ENCODE results near the gene GRHL1. TPM values are rescaled to one million over a fixed set of nuclear protein-coding genes. Genes with fewer than 3 reads are reported as not detected.

GRHL1 gene
- total and polyA plus RNA-seq, 9 of the 15 experiments (the other 6 are each of a cell fraction or from before 2014, with no cell fraction given), result 1.7 to 6.1 (median 4.7) TPM

DNA sequence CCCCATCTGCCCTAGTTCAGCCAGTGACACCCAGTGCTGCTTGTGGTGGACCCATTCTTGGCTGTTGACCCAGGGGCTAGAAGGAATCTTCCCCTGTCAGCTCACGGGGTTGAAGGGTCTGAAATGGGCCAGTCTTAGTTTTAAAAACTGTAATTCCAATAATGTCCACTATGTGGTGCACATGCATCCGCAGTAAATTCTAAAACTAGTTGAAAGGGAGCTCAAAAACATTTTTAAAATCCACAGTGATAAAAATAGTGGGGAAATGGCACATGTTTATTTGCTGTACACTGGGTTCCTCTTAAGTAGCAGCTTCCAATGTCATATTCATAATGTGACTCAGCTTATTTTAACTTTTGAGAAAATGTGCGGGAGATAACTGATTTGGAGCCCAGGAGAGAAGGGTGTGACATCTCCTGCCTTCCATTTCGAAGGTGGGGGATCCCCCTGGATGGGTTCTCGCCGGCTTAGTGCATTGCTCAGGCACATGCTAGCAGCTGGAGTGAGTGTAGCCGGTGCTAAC lies 32.8 kb downstream of the GRHL1 start:
- ChIA-PET POLR2A (interaction anchor here (0.6 to 1.9 kb wide), 12 partner anchors 9 to 168 kb away, joined by 3 to 10 read pairs (median 4); partner anchors contain the start of gene KLF11), CTCF (ENCODE audit: low intra/inter-chr PET ratio) (interaction anchor here (0.6 to 0.7 kb wide), 2 partner anchors 64 to 185 kb away, joined by 3 read pairs; no protein-coding TSS in a partner anchor)
- H3K36me3 ChIP-seq (ENCODE audit: control insufficient read depth, insufficient read depth, low read length), result no peaks in the 10 kb centered on the region
- intact Hi-C loops (cut with micrococcal nuclease), result loop anchor here (1.0 to 2.0 kb wide), 2 partner anchors 64 to 73 kb away; no protein-coding TSS in a partner anchor
- peak; percentile 90 for ATAC-seq
- H3K9me3 ChIP-seq (replicated peaks; ENCODE audit: control insufficient read depth, insufficient read depth, low read depth, low read length), result no peaks in the 10 kb centered on the region
- in situ Hi-C loops (cut with MboI), result no loop called here
- H3K27me3 ChIP-seq (ENCODE audit: control insufficient read depth in 2 of 2, insufficient read depth in 2 of 2, low read length in 2 of 2), result no peaks in the 10 kb centered on the region
- WGBS (ENCODE audit: insufficient coverage, low coverage, missing lambda C conversion rate), result 11% methylated on average over 7 of the region's 7 CpGs
- no peaks in the 10 kb centered on the region for H3K9me1 ChIP-seq (ENCODE audit: control insufficient read depth, insufficient read depth, low read length)
- BruUV-seq (replicated peaks), result no TSS peak
- H3K79me2 ChIP-seq (ENCODE audit: control insufficient read depth, insufficient read depth, low read length), result no peaks in the 10 kb centered on the region
- no peak overlapping the region for H3K27ac ChIP-seq (ENCODE audit: extremely low read depth, low read depth, low read length)
- H3K9ac ChIP-seq (ENCODE audit: insufficient read depth in 1 of 2, low read depth in 2 of 2, low read length in 2 of 2), result peak overlapping the region in 1 of 2 experiments; percentile 49; a peak in 1 of 4 replicates
- H2AFZ ChIP-seq (ENCODE audit: low read depth, low read length), result peak overlapping the region; percentile 63
- no peaks in the 10 kb centered on the region for H4K20me1 ChIP-seq (replicated peaks; ENCODE audit: control insufficient read depth, insufficient read depth, low read length)
- peak; percentile 61 to 74 (median 64) for DNase-seq (ENCODE audit: extremely low read depth in 1 of 4, low spot score in 3 of 4)
- peak; percentile 86 for FAIRE-seq
- H3K4me1 ChIP-seq (replicated peaks in 1 of 2; ENCODE audit: control insufficient read depth in 2 of 2, insufficient read depth in 2 of 2, low read length in 2 of 2), result peaks cover 7 to 8% of the 10 kb centered on the region in 2 experiments; a peak in 3 of 5 replicates
- no peak overlapping the region for H3K4me3 ChIP-seq
- peak overlapping the region; percentile 28 for H3K4me2 ChIP-seq (ENCODE audit: insufficient read depth, low read length)
- peak; percentile 76 for TF ChIP-seq NFE2 (IDR thresholded peaks at IDR 0.05; ENCODE audit: low read depth)
- no peak for TF ChIP-seq FOXP4 (CRISPR knock-in tag; IDR thresholded peaks at IDR 0.05; ENCODE audit: borderline replicate concordance)
- no peak for TF ChIP-seq WHSC1 (IDR thresholded peaks at IDR 0.05; ENCODE audit: low read length)
- peak; percentile 68 to 71 for TF ChIP-seq RAD21 (CRISPR knock-in tag; conservative IDR thresholded peaks at IDR 0.05 in 1 of 2, IDR thresholded peaks at IDR 0.05 in 1 of 2)
- no peak for TF ChIP-seq MBD1 (CRISPR knock-in tag; IDR thresholded peaks at IDR 0.05)
- TF ChIP-seq DEAF1 (CRISPR knock-in tag; IDR thresholded peaks at IDR 0.05), result peak; percentile 41; the same call in 1 of the 2 replicates
- no peak for TF ChIP-seq EP400 (IDR thresholded peaks at IDR 0.05)
- TF ChIP-seq, protein P1, sequence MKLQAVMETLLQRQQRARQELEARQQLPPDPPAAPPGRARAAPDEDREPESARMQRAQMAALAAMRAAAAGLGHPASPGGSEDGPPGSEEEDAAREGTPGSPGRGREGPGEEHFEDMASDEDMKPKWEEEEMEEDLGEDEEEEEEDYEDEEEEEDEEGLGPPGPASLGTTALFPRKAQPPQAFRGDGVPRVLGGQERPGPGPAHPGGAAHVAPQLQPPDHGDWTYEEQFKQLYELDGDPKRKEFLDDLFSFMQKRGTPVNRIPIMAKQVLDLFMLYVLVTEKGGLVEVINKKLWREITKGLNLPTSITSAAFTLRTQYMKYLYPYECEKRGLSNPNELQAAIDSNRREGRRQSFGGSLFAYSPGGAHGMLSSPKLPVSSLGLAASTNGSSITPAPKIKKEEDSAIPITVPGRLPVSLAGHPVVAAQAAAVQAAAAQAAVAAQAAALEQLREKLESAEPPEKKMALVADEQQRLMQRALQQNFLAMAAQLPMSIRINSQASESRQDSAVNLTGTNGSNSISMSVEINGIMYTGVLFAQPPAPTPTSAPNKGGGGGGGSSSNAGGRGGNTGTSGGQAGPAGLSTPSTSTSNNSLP (IDR thresholded peaks at IDR 0.05; ENCODE audit: borderline replicate concordance, low read depth, low read length), result 0 out of 2 replicates have a peak, but pooled peaks have one; percentile 27
- TF ChIP-seq RFX1 (IDR thresholded peaks at IDR 0.05), result no peak
- peak; percentile 64 for TF ChIP-seq C11orf30 (IDR thresholded peaks at IDR 0.05; ENCODE audit: low read depth)
- TF ChIP-seq DPF2 (IDR thresholded peaks at IDR 0.05), result 0 out of 2 replicates have a peak, but pooled peaks have one; percentile 7
- peak; percentile 59; the same call in 1 of the 2 replicates for TF ChIP-seq PKNOX1 (IDR thresholded peaks at IDR 0.05)
- TF ChIP-seq L3MBTL2 (IDR thresholded peaks at IDR 0.05), result peak; percentile 53; the same call in 1 of the 2 replicates
- TF ChIP-seq CHD2 (IDR thresholded peaks at IDR 0.05; ENCODE audit: low read depth, low read length), result no peak

Measured in K562 (cell line).